ENCODE measurements around the gene MRGPRG. TPM values are rescaled to one million over a fixed set of nuclear protein-coding genes. Genes with fewer than 3 reads are reported as not detected.
A peak's percentile ranks its signal among the peaks of the same experiment; 100 is the strongest.

MRGPRG gene
- total RNA-seq, 2 donors from 2014 or later, result not detected

DNA sequence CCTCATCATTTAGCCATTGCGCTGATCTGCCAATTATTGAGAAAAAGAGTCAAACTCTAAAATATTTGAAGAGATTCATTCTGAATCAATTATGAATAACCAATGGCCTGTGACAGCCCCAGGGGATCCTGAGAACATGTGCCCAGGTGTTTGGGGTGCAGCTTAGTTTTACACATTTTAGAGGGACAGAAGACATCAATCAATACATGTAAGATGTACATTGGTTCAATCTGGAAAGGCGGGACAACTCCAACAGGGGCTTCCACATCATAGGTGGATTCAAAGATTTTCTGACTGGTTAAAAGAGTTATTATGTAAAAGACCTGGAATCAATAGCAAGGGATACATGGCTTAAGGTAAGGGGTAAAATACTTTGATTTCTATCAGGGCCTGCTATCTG, 18.5 kb upstream of the MRGPRG start:
- no peak for TF ChIP-seq CTCF (IDR thresholded peaks at IDR 0.05)
- H3K27ac ChIP-seq, result no peak overlapping the region

DNA sequence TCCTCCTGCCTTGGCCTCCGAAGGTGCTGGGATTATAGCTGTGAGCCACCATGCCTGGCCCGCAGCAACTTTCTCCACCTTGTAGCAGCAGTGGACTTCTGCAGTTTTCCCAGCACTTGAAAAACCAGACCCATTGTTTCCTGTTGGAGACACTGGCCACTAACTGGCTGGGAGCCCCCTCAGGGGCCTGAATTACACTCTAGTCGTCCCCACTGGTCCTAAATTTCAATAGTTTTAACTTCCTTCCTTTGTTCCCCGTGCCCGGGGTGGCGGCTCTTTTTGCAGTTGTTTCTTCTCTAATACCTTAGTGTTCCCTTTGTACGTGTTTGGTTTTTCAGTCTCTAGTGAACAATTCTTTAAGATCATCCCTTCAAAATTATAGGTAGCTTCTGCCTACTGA, 16.2 kb upstream of the MRGPRG start:
- TF ChIP-seq CTCF (IDR thresholded peaks at IDR 0.05), result no peak
- Histone ChIP-seq H3K9me3 (no peaks in the 10 kb centered on the region), H3K27me3 (no peaks in the 10 kb centered on the region), H3K4me1 (no peaks in the 10 kb centered on the region), H3K4me3 (no peak overlapping the region), H3K27ac (no peak overlapping the region), H3K36me3 (no peaks in the 10 kb centered on the region)
- no peak for DNase-seq (ENCODE audit: low spot score)

More for the DNA sequence above, 18.5 kb upstream of the MRGPRG start:
- H3K4me1 ChIP-seq, result no peaks in the 10 kb centered on the region
- H3K36me3 ChIP-seq, result no peaks in the 10 kb centered on the region
- H3K27me3 ChIP-seq, result no peaks in the 10 kb centered on the region
- H3K9me3 ChIP-seq, result no peaks in the 10 kb centered on the region
- no peak overlapping the region for H3K4me3 ChIP-seq
- DNase-seq (ENCODE audit: low spot score), result no peak

DNA sequence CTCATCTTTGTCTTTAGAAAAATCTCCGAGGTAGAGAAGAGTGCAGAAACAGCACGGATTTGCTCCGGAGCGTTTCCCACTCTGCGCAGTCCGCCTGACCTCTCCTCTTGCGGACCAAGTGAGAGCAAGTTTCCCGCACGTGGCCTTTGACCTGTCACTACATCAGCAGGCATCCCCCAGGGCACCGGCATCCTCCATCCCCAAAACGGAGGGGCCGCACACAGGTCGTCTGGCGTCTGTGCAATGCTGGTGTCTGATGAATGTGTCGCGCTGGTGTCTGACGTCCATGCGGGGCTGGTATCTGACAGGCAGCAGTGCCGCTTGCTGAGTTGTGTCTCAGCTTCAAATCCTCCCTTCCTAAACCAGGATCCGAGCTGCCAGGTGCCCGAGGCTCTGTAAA, 14.3 kb upstream of the MRGPRG start:
- no peak for DNase-seq (ENCODE audit: low spot score)
- H3K9me3 ChIP-seq, result no peaks in the 10 kb centered on the region
- no peak for TF ChIP-seq CTCF (IDR thresholded peaks at IDR 0.05)
- H3K4me1 ChIP-seq, result no peaks in the 10 kb centered on the region
- H3K27ac ChIP-seq, result no peak overlapping the region
- no peak overlapping the region for H3K4me3 ChIP-seq
- no peaks in the 10 kb centered on the region for H3K27me3 ChIP-seq
- no peaks in the 10 kb centered on the region for H3K36me3 ChIP-seq

DNA sequence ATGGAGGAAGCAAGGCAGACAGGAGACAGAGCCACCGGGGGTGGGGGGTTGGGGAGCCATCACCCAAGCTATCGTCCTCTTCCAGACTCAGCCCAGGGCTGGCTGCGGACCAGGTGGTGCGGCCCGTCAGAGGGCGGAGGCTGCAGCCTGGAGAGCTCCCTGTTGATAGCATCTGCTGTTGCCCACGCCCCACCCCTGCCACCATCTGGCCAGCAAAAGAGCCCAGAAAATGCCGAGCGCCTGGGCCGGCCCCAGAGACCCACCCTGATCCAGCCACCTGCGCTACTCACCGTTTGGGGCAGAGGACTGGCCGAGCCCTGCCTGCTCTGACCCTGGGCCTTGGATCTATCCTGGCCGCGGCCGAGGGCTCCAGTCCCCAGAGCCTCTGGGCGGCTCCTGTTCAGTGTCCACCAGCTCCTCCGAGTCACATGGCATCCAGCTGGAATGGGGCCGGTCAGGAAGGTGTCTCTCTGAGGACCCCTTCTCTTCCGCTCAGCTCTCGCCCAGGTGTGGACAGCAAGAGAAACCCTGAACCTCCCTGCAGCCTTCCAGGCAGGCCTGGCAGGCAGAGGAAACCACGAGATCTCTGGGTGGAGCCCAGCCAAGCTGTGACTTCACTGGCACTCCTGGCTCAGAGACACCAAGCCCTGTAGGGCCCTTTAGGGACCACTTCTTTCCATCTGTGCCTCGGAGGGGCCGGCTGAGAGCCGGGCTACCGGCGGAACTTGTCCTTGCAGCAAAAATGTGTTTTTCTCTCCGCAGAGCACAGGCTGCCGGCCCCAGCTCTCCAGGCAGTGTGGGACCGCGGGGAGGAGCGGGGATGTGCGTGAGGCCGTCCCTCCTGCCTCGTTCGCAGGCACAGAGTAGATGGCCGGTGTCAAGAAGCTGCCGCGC, 13.5 kb upstream of the MRGPRG start, which contains the start of gene MRGPRE:
Gene MRGPRE, minus strand, starts transcription at position 567 of the 894 bp plus-strand sequence. CDS start 3,618 bp downstream, outside the sequence.
- no peaks in the 10 kb centered on the region for H3K27me3 ChIP-seq

GRCh38 chr11:3231550-3231850, 12.9 kb upstream of the MRGPRG start:
- H3K9me3 ChIP-seq, result no peaks in the 10 kb centered on the region
- no peaks in the 10 kb centered on the region for H3K27me3 ChIP-seq
- H3K4me3 ChIP-seq, result no peak overlapping the region
- no peak overlapping the region for H3K27ac ChIP-seq
- H3K36me3 ChIP-seq, result no peaks in the 10 kb centered on the region
- TF ChIP-seq CTCF (IDR thresholded peaks at IDR 0.05), result no peak
- H3K4me1 ChIP-seq, result no peaks in the 10 kb centered on the region
- no peak for DNase-seq (ENCODE audit: low spot score)

More for the DNA sequence above, 13.5 kb upstream of the MRGPRG start, which contains the start of gene MRGPRE:
- Histone ChIP-seq H3K9me3 (no peaks in the 10 kb centered on the region), H3K36me3 (no peaks in the 10 kb centered on the region), H3K4me3 (no peak within 1 kb of the TSS), H3K4me1 (no peaks in the 10 kb centered on the region), H3K27ac (no peak within 1 kb of the TSS)
- TF ChIP-seq CTCF (IDR thresholded peaks at IDR 0.05), result no peak
- DNase-seq (ENCODE audit: low spot score), result peak; percentile 56

Data from right atrium auricular region (tissue), 2 donors.